Fibroblast of upper back skin (primary cell): ENCODE results near the gene DNAI2.
"Not testable (repeated sequence)": the region's sequence is repeated elsewhere in the genome, so short reads cannot be mapped to it uniquely, and the experiment has no call there.

Experiments used
- DNase-seq: peaks from one replicate; pipeline ENCODE4 v3.0.0-alpha.2; 2013

The DNAI2 gene

DNA sequence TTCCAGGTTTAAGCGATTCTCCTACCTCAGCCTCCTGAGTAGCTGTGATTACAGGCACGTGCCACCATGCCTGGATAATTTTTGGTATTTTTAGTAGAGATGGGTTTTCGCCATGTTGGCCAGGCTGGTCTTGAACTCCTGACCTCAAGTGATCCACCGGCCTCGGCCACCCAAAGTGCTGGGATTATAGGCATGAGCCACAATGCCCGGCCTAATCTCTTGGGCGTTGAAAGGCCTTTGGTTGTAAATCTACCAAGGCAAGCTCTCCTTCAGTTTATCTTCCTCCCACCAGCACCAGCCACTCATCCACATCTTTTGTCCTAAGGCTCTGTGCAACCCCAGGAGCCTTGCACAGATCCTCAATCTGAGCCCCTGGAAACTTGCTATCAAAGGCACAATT lies 5.6 kb downstream of the DNAI2 start:
- DNase-seq: not testable (repeated sequence)

DNA sequence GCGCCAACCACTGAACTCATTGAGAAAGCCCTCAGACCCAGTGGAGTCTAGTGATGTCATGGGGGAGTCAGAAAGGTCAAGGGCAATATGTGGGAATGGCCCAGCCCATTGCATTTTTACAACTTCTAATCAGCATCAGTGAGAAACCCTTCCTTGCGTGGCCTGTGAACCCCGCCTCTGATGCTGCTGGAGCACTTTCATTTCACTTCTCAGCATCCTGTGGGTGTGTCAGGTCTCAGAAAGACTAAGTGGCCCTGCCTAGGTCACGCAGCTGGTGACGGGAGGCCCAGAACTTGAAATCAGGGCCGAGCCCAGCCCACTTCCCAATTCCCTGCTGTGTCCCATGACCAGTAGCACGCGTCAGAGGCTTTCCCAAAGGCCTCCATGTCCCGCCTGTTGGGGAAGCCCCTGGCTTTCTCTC lies 6.1 kb downstream of the DNAI2 start:
- DNase-seq: no peak

DNA sequence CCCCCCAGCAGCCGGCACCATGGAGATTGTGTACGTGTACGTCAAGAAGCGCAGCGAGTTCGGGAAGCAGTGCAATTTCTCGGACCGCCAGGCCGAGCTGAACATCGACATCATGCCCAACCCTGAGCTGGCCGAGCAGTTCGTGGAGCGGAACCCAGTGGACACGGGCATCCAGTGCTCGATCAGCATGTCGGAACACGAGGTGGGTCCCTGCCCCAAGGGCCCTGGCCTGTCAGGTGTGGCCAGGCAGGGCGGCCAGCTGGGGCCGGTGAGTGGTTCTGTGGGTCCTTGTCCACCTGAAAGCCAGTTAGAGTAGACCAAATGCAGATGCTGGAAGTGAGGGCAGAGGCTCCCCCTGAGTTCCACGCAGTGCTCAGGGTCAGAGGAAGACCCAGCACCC lies 7.8 kb downstream of the DNAI2 start:
- DNase-seq: no peak

- DNase-seq: not testable (repeated sequence)
Observed at GRCh38 chr17:74282274-74282586, 8.2 kb downstream of the DNAI2 start.

- no peak for DNase-seq
Observed at GRCh38 chr17:74282587-74283370, 8.7 kb downstream of the DNAI2 start.

DNA sequence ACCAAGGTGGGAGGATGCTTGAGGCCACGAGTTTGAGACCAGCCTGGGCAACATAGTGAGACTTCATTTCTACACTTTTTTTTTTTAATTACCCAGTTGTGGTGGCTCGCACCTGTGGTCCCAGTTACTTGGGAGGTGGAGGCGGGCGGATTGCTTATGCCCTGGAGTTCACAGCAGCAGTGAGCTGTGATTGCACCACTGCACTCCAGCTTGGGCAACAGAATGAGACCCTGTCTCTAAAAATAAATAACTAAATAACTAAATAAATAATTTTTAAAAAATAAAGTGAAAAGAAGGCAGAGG lies 9.3 kb downstream of the DNAI2 start:
- DNase-seq: no peak

DNA sequence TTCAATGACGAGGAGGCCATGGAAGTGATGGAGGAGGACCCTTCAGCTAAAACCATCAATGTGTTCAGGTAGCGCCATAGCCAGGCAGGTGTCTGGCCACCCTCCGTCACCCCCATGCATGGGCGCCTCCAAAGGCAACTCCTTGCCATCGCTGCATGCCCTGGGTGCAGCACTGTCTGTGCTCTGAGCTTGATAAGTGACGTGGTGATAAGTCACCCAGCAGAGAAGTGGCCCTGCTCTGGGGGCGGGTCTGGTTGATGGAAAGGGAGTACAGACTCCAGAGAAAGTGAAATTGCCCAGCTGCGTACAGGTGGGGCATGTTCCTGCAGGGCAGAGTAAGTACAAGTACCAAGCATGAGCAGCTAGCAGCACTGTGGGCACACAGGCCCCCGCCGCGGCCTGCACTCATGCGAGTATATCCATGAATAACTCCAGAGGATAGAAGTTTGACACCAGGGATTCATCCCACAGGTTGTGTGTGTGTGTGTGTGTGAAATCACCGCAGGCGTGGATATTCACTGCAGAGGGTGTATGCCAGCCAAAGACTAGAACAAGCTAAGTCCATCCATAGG lies 13.1 kb downstream of the DNAI2 start:
- no peak for DNase-seq

DNA sequence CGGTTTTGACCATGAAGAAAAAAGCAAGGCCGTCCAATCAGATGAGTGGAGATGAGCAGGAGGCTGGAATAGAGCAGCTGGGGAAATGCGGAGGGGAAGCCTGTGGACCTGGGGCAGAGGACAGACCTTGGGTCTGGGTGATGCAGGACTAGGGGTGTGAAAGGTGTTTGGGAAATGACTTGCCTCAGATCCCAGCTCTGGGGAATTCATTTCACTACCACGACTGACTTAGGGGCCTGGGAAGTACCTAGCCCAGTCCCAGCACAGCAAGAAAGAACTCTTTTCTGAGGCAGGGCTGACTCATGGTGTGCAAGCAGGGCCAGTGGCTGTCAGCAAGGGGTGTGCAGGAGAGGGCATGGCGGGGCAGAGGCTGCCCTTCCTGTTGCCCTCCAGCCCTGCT lies 14.8 kb downstream of the DNAI2 start:
- DNase-seq: no peak

DNA sequence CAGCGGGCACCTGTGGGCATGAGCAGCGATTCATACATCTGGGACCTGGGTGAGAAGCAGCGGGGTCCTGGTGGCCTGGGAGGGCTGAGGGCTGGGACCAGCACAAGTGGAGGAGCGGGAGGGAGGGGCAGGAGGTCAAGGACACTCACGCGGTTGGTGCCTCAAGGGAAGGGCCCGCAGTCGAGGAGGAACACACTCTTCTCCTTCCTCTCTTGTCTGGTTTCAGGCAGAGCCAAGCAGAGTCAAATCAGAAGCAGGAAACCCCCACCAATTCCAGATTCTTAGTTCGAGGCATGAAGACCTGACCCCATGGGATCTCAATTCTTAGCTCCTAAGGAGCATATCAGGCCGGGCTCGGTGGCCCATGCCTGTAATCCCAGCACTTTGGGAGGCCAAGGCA lies 15.7 kb downstream of the DNAI2 start:
- DNase-seq: no peak

GRCh38 chr17:74290340-74290739 lies 16.3 kb downstream of the DNAI2 start:
- DNase-seq: no peak

- no peak for DNase-seq
Observed at GRCh38 chr17:74292495-74292894, 18.5 kb downstream of the DNAI2 start.

GRCh38 chr17:74295625-74296547 lies 21.9 kb downstream of the DNAI2 start:
- no peak for DNase-seq

DNA sequence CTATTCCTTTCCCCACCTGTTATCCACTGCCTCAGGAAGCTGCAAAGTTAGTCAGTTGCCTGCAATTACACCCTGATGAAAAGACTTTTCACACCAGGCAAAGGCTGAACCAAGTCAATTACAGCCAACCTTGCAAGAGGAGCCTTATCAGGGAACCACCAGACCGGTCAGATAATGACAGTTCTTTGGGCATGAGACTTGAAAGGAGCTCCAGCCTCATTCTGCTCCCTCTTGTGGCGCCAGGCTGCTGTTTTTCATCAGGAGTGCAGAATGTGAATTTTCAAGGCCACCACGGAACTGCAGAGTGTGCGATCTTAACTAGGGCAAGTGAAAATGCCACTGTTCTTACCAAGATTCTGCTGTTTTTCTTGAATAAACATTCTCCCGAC lies 22.5 kb downstream of the DNAI2 start:
- peak; percentile 52 for DNase-seq

- no peak for DNase-seq
Observed at GRCh38 chr17:74297941-74298340, 23.9 kb downstream of the DNAI2 start.

- DNase-seq: no peak
Observed at GRCh38 chr17:74298778-74299177, 24.7 kb downstream of the DNAI2 start.

GRCh38 chr17:74299226-74300009 lies 25.4 kb downstream of the DNAI2 start:
- no peak for DNase-seq

DNA sequence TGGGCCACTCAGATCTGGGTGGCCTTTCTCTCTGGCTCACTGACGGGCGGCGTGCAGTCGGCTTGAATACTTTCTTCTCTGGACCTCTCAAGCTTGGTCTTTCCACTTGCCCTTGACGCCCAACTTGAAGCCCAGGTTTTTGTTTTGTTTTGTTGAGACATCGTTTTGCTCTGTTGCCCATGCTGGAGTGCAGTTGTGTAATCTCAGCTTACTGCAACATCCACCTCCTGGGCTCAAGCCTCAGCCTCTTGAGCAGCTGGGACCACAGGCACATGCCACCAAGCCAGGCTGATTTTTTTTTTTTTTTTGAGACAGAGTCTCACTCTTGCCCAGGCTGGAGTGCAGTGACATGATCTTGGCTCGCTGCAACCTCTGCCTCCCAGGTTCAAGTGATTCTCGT lies 29.3 kb downstream of the DNAI2 start:
- DNase-seq: no peak

GRCh38 chr17:74304184-74304583 lies 30.1 kb downstream of the DNAI2 start:
- no peak for DNase-seq

DNA sequence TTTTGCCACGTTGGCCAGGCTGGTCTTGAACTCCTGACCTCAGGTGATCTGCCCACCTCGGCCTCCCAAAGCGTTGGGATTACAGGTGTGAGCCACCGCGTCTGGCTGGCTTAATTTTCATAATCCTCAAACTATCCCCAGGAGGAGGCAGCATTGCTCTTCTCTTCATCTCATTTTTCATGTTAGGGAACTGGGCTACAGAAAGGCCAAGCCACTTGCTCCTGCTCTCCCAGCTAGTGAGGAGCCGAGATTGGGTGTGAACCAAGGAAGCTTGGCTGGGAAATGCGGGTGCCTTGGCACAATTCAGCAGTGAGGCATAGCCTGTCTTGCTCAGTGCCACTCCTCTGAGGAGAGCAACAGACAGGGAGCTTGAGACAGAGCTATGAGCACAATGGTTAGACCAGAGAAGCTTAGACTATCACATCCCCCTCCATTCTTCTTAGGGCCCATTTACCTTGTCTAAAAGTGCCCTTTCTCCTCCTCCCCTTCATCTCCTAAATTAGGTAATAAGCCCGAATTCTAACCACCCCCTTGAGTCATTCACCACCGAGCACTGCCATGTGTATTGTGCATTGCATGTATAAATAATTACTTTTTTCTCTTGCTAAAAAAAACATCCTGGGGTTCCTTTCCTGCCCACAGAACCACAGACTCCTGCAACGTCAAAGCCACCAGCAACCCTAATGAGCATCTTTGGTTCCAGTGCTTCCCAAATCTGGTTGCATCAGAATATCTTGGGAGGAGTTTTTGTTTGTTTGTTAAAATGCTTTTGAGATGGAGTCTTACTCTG lies 32.0 kb downstream of the DNAI2 start:
- DNase-seq: no peak

GRCh38 chr17:74307984-74308773 lies 34.1 kb downstream of the DNAI2 start:
- DNase-seq: no peak

DNA sequence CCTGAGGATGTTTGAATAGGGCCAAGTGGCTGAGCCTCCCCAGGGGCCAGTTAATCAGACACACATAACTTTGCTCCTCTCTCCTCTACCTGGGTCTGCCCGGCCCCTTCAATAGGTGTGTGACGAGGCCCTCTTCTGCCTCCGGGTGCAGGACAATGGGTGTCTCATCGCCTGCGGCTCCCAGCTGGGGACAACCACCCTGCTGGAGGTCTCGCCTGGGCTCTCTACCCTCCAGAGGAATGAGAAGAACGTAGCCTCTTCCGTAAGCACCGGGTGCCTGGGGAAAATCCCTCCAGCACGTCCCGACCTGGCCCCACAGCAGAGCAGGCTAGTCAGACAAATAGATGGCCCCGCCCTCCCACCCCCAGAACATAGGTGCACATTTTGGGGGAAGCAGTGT lies 35.9 kb downstream of the DNAI2 start:
- no peak for DNase-seq

- DNase-seq: no peak
Observed at GRCh38 chr17:74314877-74315276, 40.8 kb downstream of the DNAI2 start.
